BLaER1 (cell line): ENCODE data around the gene BBIP1.
"Not testable (repeated sequence)": the region's sequence is repeated elsewhere in the genome, so short reads cannot be mapped to it uniquely, and the experiment has no call there.

Experiments used
- H3K27ac ChIP-seq: shearing (Covaris generic); formaldehyde crosslinking; 2 replicates; pipeline ENCODE4 v1.8.1; 2022
- H3K27me3 ChIP-seq: shearing (Covaris generic); formaldehyde crosslinking; 2 replicates; pipeline ENCODE4 v1.8.1; 2022
- H3K36me3 ChIP-seq: shearing (Covaris generic); formaldehyde crosslinking; 2 replicates; pipeline ENCODE4 v1.8.1; 2022
- H3K4me1 ChIP-seq: shearing (Covaris generic); formaldehyde crosslinking; 2 replicates; pipeline ENCODE4 v1.8.1; 2022
- H3K4me2 ChIP-seq: shearing (Covaris generic); formaldehyde crosslinking; 2 replicates; pipeline ENCODE4 v1.8.1; 2022
- H3K4me3 ChIP-seq: shearing (Covaris generic); formaldehyde crosslinking; 2 replicates; pipeline ENCODE4 v1.8.1; 2022
- H3K9ac ChIP-seq: shearing (Covaris generic); formaldehyde crosslinking; 2 replicates; pipeline ENCODE4 v1.8.1; 2022
- H3K9me3 ChIP-seq: shearing (Covaris generic); formaldehyde crosslinking; 2 replicates; pipeline ENCODE4 v1.8.1; 2022
- H4K20me1 ChIP-seq: shearing (Covaris generic); formaldehyde crosslinking; 2 replicates; pipeline ENCODE4 v1.8.1; 2022
- Cebpa-rat ChIP-seq: shearing (Covaris generic); IDR thresholded peaks from 2 replicates; pipeline ENCODE4 v1.8.1; 2022

Gene BBIP1

DNA sequence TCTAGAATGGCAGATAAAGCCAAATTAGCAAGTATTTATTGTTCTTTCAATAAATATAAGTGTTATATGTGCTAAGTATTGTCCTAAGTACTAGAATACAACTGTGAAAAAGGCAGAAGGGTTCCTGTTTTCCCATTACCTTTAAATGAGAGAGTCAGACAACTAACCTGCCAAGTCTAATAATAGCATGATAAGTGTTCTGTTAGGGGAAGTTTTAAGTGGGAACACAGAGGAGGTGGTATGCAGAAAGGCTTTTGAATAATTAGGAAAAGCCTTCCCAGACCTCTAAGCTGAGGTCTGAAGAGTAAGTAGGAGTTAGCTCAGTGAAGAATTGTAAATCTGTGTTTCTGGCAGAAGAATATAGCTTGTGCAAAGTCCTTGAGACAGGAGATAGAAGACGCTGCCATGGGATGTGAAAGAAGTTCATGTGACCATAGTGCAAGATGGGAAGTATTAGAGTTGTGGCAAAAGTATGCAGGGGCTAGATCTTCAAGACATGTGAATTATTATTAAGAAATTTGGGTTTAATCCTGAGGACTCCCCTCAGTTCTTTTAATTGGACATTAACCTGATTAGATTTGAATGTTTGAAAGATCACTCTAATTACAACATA is 12.9 kb upstream of the BBIP1 start:
- no peak overlapping the region for H3K4me3 ChIP-seq
- no peaks in the 10 kb centered on the region for H3K27me3 ChIP-seq
- peaks cover 12% of the 10 kb centered on the region for H3K9me3 ChIP-seq
- no peak overlapping the region for H3K9ac ChIP-seq
- H4K20me1 ChIP-seq = peaks cover 100% of the 10 kb centered on the region
- no peak for TF ChIP-seq Cebpa-rat
- peaks cover 26% of the 10 kb centered on the region for H3K36me3 ChIP-seq
- no peak overlapping the region for H3K4me2 ChIP-seq
- peaks cover 24% of the 10 kb centered on the region for H3K4me1 ChIP-seq
- H3K27ac ChIP-seq = no peak overlapping the region

DNA sequence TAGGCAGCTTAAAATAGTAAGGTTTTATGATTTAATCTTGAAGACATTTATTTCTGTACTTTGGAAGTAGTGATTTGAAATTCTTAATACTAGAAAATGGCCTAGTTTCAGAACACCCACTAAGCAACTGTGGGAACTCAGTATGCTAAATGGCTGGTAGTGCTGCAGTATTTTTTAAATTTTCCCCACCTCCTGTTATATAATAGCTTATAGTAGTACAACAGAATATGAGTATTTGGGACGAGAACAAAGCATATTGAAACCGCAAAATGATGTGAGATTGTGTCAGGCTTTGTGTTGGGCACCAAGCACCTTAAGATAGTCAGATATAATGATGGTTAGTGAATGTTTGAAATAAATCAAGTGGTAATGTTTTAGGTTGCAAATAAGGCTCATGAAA is 8.5 kb upstream of the BBIP1 start:
- Histone ChIP-seq H3K36me3 (peaks cover 22% of the 10 kb centered on the region), H3K4me2 (no peak overlapping the region; the same call in 1 of the 2 replicates), H3K27ac (no peak overlapping the region), H3K4me1 (peaks cover 65% of the 10 kb centered on the region), H3K9me3 (no peaks in the 10 kb centered on the region), H3K27me3 (no peaks in the 10 kb centered on the region), H4K20me1 (peaks cover 100% of the 10 kb centered on the region), H3K4me3 (no peak overlapping the region), H3K9ac (no peak overlapping the region)
- TF ChIP-seq Cebpa-rat = no peak

GRCh38 chr10:110923856-110924493 is 5.0 kb upstream of the BBIP1 start:
- H4K20me1 ChIP-seq = peaks cover 94% of the 10 kb centered on the region
- H3K36me3 ChIP-seq = peaks cover 19% of the 10 kb centered on the region
- H3K4me2 ChIP-seq = peak overlapping the region; percentile 36
- TF ChIP-seq Cebpa-rat = no peak
- no peaks in the 10 kb centered on the region for H3K27me3 ChIP-seq
- no peak overlapping the region for H3K4me3 ChIP-seq
- H3K9ac ChIP-seq = no peak overlapping the region
- peaks cover 75% of the 10 kb centered on the region for H3K4me1 ChIP-seq
- H3K9me3 ChIP-seq = no peaks in the 10 kb centered on the region
- no peak overlapping the region for H3K27ac ChIP-seq

- peaks cover 11% of the 10 kb centered on the region for H3K36me3 ChIP-seq
Observed at GRCh38 chr10:110919971-110920881, 1.2 kb upstream of the BBIP1 start.

GRCh38 chr10:110919349-110919931 is 460 bp upstream of the BBIP1 start, which contains the start of gene SHOC2:
Gene SHOC2 (plus strand): TSS chr10:110919604. CDS start chr10:110964359, 44,755 bp downstream.
- Histone ChIP-seq H3K4me2 (peak within 1 kb of the TSS; percentile 86), H3K27ac (peak within 1 kb of the TSS; percentile 100), H3K9me3 (no peaks in the 10 kb centered on the region), H3K36me3 (peaks cover 6% of the 10 kb centered on the region; the same call in 1 of the 2 replicates), H3K9ac (peak within 1 kb of the TSS; percentile 99), H4K20me1 (peaks cover 48% of the 10 kb centered on the region), H3K4me1 (peaks cover 54% of the 10 kb centered on the region), H3K27me3 (no peaks in the 10 kb centered on the region), H3K4me3 (peak within 1 kb of the TSS; percentile 98)
- no peak for TF ChIP-seq Cebpa-rat

More at GRCh38 chr10:110919971-110920881, 1.2 kb upstream of the BBIP1 start:
- Histone ChIP-seq H3K27ac (peak overlapping the region; percentile 100), H3K4me3 (peak overlapping the region; percentile 98), H3K4me1 (peaks cover 54% of the 10 kb centered on the region), H4K20me1 (peaks cover 56% of the 10 kb centered on the region), H3K27me3 (no peaks in the 10 kb centered on the region), H3K9ac (peak overlapping the region; percentile 99), H3K4me2 (peak overlapping the region; percentile 73), H3K9me3 (no peaks in the 10 kb centered on the region)
- peak; percentile 82; the same call in 1 of the 2 replicates for TF ChIP-seq Cebpa-rat

DNA sequence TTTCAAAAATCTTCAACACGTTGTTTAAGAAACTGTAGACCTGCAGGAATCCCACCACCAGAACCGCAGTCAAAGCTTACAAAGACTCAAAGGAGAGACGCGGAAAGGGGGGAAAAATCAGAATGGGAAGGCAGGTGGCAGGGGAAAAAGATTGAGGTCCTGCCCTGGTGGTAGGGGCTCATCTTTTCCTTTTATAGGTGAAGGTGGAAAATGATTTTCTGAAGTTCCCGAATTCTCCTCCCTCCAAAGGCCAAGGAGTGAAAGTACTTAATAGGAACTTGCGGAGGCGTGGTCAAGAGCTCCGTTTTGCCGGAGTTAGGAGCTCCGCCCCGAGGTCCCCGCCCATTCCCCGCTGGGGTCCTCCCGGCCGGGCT is 724 bp downstream of the BBIP1 start:
- Histone ChIP-seq H4K20me1 (peaks cover 36% of the 10 kb centered on the region), H3K27me3 (no peaks in the 10 kb centered on the region), H3K27ac (peak overlapping the region; percentile 92), H3K4me3 (peak overlapping the region; percentile 78), H3K4me2 (peak overlapping the region; percentile 86), H3K36me3 (no peaks in the 10 kb centered on the region), H3K4me1 (peaks cover 42% of the 10 kb centered on the region), H3K9me3 (no peaks in the 10 kb centered on the region), H3K9ac (peak overlapping the region; percentile 87)
- TF ChIP-seq Cebpa-rat = no peak

DNA sequence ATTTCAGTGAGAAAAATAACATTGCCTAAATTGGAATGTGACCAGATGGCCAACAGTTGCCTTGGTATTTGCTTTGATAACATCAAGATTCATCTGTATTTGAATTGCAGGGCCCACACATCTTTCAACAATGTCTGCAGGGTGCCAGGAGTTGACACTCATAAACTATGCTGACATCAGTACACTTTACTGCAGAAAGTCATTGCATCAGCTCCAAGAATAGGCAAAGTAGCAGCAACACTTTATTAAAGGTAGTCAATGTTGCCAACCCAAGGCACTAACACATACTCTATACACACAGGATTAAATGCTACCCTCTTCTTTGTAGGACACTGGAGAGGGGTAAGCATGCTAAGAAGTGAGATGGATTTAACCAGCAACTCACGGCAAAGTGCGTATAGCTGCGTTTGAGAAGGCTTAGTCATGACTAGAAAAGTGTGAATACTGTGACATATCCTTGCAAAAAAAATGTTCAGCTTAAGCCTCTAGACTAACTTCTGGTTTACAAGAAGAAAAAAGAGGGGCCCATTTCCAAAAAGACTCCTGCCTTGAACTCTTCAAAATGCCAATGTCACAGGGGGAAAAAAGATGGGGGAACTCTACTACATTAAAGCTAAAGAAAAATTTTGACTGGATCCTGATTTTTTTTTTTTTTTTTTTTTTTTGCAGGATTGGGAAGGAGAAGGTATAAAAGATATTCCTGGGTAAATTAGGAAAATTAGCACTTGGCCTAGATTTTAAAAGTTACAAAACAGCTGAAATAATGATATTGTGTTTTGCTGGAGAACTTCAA is 2.2 kb downstream of the BBIP1 start:
- H3K4me1 ChIP-seq = peaks cover 27% of the 10 kb centered on the region
- no peaks in the 10 kb centered on the region for H3K36me3 ChIP-seq
- peaks cover 21% of the 10 kb centered on the region for H4K20me1 ChIP-seq
- no peak overlapping the region for H3K4me3 ChIP-seq
- no peak overlapping the region for H3K4me2 ChIP-seq
- no peak overlapping the region for H3K9ac ChIP-seq
- H3K27me3 ChIP-seq = no peaks in the 10 kb centered on the region
- no peaks in the 10 kb centered on the region for H3K9me3 ChIP-seq
- H3K27ac ChIP-seq = no peak overlapping the region
- TF ChIP-seq Cebpa-rat = no peak

DNA sequence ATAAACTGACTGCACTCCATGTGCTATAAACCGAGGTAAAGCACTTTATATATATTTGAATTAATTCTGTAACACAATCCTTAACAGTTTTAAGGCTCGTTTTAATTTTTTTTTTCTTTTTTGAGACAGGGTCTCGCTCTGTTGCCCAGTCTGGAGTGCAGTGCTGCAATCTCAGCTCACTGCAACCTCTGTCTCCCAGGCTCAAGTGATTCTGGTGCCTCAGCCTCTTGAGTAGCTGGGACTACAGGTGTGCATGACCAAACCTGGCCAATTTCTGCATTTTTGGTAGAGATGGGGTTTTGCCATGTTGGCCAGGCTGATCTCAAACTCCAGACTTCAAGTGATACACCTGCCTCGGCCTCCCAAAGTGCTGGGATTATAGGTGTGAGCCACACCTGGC is 3.4 kb downstream of the BBIP1 start:
- H3K9ac ChIP-seq, H3K27ac ChIP-seq, H3K36me3 ChIP-seq, H3K4me3 ChIP-seq, H3K9me3 ChIP-seq, H3K27me3 ChIP-seq, H3K4me2 ChIP-seq: not testable (repeated sequence)
- peaks cover 20% of the 10 kb centered on the region for H3K4me1 ChIP-seq
- H4K20me1 ChIP-seq = peaks cover 14% of the 10 kb centered on the region; the same call in 1 of the 2 replicates

- Histone ChIP-seq H3K9ac (no peak overlapping the region), H3K4me3 (no peak overlapping the region), H3K36me3 (no peaks in the 10 kb centered on the region), H3K27me3 (no peaks in the 10 kb centered on the region), H3K4me2 (peak overlapping the region; percentile 57), H3K27ac (no peak overlapping the region), H3K9me3 (no peaks in the 10 kb centered on the region), H4K20me1 (peaks cover 14% of the 10 kb centered on the region; the same call in 1 of the 2 replicates), H3K4me1 (peaks cover 20% of the 10 kb centered on the region)
- TF ChIP-seq Cebpa-rat = no peak
Observed at GRCh38 chr10:110915035-110915434, 3.9 kb downstream of the BBIP1 start.
